GM12878 (cell line): Measurements from ENCODE around the gene ERICH4. TPM values are rescaled to one million over a fixed set of nuclear protein-coding genes. Genes with fewer than 3 reads are reported as not detected.

Experiments
- ATAC-seq: fragments of 200-7000 bp; cut with Tn5 transposase; 3 replicates; pipeline ENCODE4 v1.9.1; 2020; ENCODE audit warnings: mild to moderate bottlenecking, moderate library complexity
- BruUV-seq: library from RNA; stranded (reverse); fragments of 400-500 nt; replicated peaks from 2 replicates; lab custom pipeline; 2021; lab: Mats Ljungman, UMichigan
- CTCF ChIA-PET: fragments of 300-600 bp; sonication (Branson Sonifier 250); formaldehyde crosslinking; extraction: SDS; loops from one replicate; lab custom pipeline; 2021; ENCODE audit warnings: inconsistent platforms; lab: Yijun Ruan, JAX
- POLR2A ChIA-PET: fragments of 350-600 bp; formaldehyde crosslinking; extraction: SDS; loops from one replicate; lab custom pipeline; 2021; ENCODE audit warnings: inconsistent platforms; lab: Charles Lee
- RAD21 ChIA-PET: fragments of 300-600 bp; sonication (Branson Sonifier 250); formaldehyde crosslinking; loops from one replicate; lab custom pipeline; 2023; ENCODE audit warnings: antibody characterized with exemption; ENCODE audit not compliant: unreplicated experiment; lab: Charles Lee
- SMC1A ChIA-PET: fragments of 300-600 bp; sonication (Branson Sonifier 250); formaldehyde crosslinking; loops from one replicate; lab custom pipeline; 2023; ENCODE audit not compliant: unreplicated experiment, uncharacterized antibody; lab: Charles Lee
- DNase-seq: peaks from one replicate; pipeline ENCODE4 v3.0.0-alpha.2; 2011; ENCODE audit warnings: low read depth, low spot score
- FAIRE-seq: peaks from 3 replicates; lab custom pipeline; 2011; peaks lifted over from hg19 to GRCh38; lab: Jason Lieb, UNC
- H2AFZ ChIP-seq: 2 replicates; pipeline ENCODE4 v1.6.0; 2011; ENCODE audit warnings: low read depth, low read length, control low read depth; ENCODE audit not compliant: control insufficient read depth
- H3K27ac ChIP-seq: 2 replicates; pipeline ENCODE4 v1.5.1; 2011; ENCODE audit warnings: control low read depth; ENCODE audit not compliant: control insufficient read depth, insufficient read depth
- H3K27me3 ChIP-seq, 2 experiments: replicated peaks in 1 of 2; 2 replicates each; pipeline versions ENCODE4 v1.6.0 to v1.6.1; 2011; ENCODE audit warnings: low read length in 1 of 2; ENCODE audit not compliant: control insufficient read depth in 2 of 2, insufficient read depth in 2 of 2
- H3K36me3 ChIP-seq, 2 experiments: 2 replicates each; pipeline ENCODE4 v1.5.1; 2011; ENCODE audit warnings: low read length in 1 of 2; ENCODE audit not compliant: control insufficient read depth in 2 of 2, insufficient read depth in 2 of 2
- H3K4me1 ChIP-seq: 2 replicates; pipeline ENCODE4 v1.6.1; 2011; ENCODE audit warnings: mild to moderate bottlenecking, low read length, moderate library complexity, mixed read lengths; ENCODE audit not compliant: control insufficient read depth, insufficient read depth
- H3K4me2 ChIP-seq: 2 replicates; pipeline ENCODE4 v1.6.0; 2011; ENCODE audit warnings: control low read depth; ENCODE audit not compliant: control insufficient read depth, insufficient read depth
- H3K4me3 ChIP-seq: fragments of 200-600 bp; sonication (generic); 2 replicates; pipeline ENCODE4 v1.5.1; 2016
- H3K79me2 ChIP-seq: 2 replicates; pipeline ENCODE4 v1.6.0; 2011; ENCODE audit warnings: low read length; ENCODE audit not compliant: control insufficient read depth, insufficient read depth
- H3K9ac ChIP-seq: 2 replicates; pipeline ENCODE4 v1.8.0; 2011; ENCODE audit warnings: low read length, control low read depth, mixed read lengths; ENCODE audit not compliant: control insufficient read depth, insufficient read depth
- H3K9me3 ChIP-seq: replicated peaks from 3 replicates; pipeline ENCODE4 v1.5.1; 2011; ENCODE audit warnings: mild to moderate bottlenecking, low read length; ENCODE audit not compliant: control insufficient read depth, insufficient read depth
- H4K20me1 ChIP-seq: 2 replicates; pipeline ENCODE4 v1.6.0; 2011; ENCODE audit not compliant: control insufficient read depth, insufficient read depth
- FOXK2 ChIP-seq: fragments of 450-650 bp; IDR thresholded peaks from 2 replicates; pipeline ENCODE4 v1.6.1; 2017; ENCODE audit warnings: mild to moderate bottlenecking, moderate library complexity
- LARP7 ChIP-seq: fragments of 450-650 bp; IDR thresholded peaks from 2 replicates; pipeline ENCODE4 v1.6.1; 2017; ENCODE audit warnings: mild to moderate bottlenecking
- MTA2 ChIP-seq: fragments of 450-650 bp; IDR thresholded peaks from 2 replicates; pipeline ENCODE4 v1.6.1; 2016; ENCODE audit warnings: low read depth, mild to moderate bottlenecking, moderate library complexity
- MTA3 ChIP-seq: IDR thresholded peaks from 2 replicates; pipeline ENCODE4 v1.6.1; 2012; ENCODE audit warnings: low read length, inconsistent platforms, borderline replicate concordance
- NFIC ChIP-seq: IDR thresholded peaks from 2 replicates; pipeline ENCODE4 v1.6.1; 2012; ENCODE audit warnings: low read depth, mild to moderate bottlenecking, inconsistent platforms, low read length, moderate library complexity
- NR2F1 ChIP-seq: fragments of 450-650 bp; conservative IDR thresholded peaks from 2 replicates; pipeline ENCODE4 v1.6.1; 2017; ENCODE audit warnings: mild to moderate bottlenecking
- RBBP5 ChIP-seq: fragments of 200-600 bp; sonication (generic); conservative IDR thresholded peaks from 2 replicates; pipeline ENCODE4 v1.6.1; 2016
- REST ChIP-seq: IDR thresholded peaks from 2 replicates; pipeline ENCODE4 v1.6.1; 2012; ENCODE audit warnings: mild to moderate bottlenecking, low read depth, low read length
- WRNIP1 ChIP-seq: IDR thresholded peaks from 2 replicates; pipeline ENCODE4 v1.6.1; 2011; ENCODE audit warnings: low read depth, low read length, improper control_type of control experiment, borderline replicate concordance
- ZBED1 ChIP-seq: IDR thresholded peaks from 2 replicates; pipeline ENCODE4 v1.6.1; 2016; ENCODE audit warnings: borderline replicate concordance
- WGBS: methylation state at CpG from one replicate; pipeline ENCODE4 v1.1.6; 2016; ENCODE audit warnings: low lambda C conversion rate; ENCODE audit not compliant: insufficient replicate concordance, insufficient coverage; ENCODE audit errors: missing lambda C conversion rate; 5-methylcytosine and 5-hydroxymethylcytosine counted together
- in situ Hi-C: fragments of 300-500 bp; cut with MboI; formaldehyde crosslinking; loops from 9 replicates; pipeline ENCODE4 v1.14.3; 2018; ENCODE audit warnings: mixed read lengths
- intact Hi-C: fragments of 100-400 bp; cut with micrococcal nuclease; formaldehyde crosslinking; loops from one replicate; pipeline ENCODE4 v1.14.2; 2022; ENCODE audit not compliant: unreplicated experiment
- polyA plus RNA-seq, 11 experiments: library from polyadenylated mRNA; depleted of rRNA in 4 of 11; unstranded in 6 of 11; stranded (reverse) in 5 of 11; fragments of >200 nt; fragmentation: Nextera tagmentation in 4 of 11; fragmentation: Illumina TruSeq in 1 of 11; extraction: Ambion mirVana in 4 of 11; extraction: Trizol in 1 of 11; gene quantifications; 1 replicate in 1 of 11; 2 replicates in 10 of 11; pipeline versions ENCODE4 v1.2.1 to v1.2.3, GENCODE V29; 2011 to 2016; ENCODE audit warnings: inconsistent platforms in 2 of 11, missing spikeins in 2 of 11, low read depth in 1 of 11
- total RNA-seq, 4 experiments: library from RNA; depleted of rRNA in 3 of 4; stranded (reverse); fragments of >200 nt in 3 of 4; fragmentation: Illumina TruSeq in 1 of 4; extraction: Trizol in 1 of 4; gene quantifications; 2 replicates each; pipeline versions ENCODE4 v1.2.1 to v1.2.3, GENCODE V29; 2013 to 2021

Gene ERICH4
- total and polyA plus RNA-seq, 10 of the 15 experiments (the other 5 are each of a cell fraction or from before 2014, with no cell fraction given), result not detected

- Histone ChIP-seq H3K27me3 (no peaks in the 10 kb centered on the region), H4K20me1 (no peaks in the 10 kb centered on the region), H3K4me3 (no peak overlapping the region), H3K9me3 (no peaks in the 10 kb centered on the region), H3K4me2 (no peak overlapping the region), H3K36me3 (no peaks in the 10 kb centered on the region; a peak in 1 of 4 replicates), H3K27ac (no peak overlapping the region), H3K9ac (no peak overlapping the region), H2AFZ (no peak overlapping the region), H3K4me1 (no peaks in the 10 kb centered on the region), H3K79me2 (peaks cover 26% of the 10 kb centered on the region)
- in situ Hi-C loops (no loop called here), intact Hi-C loops (no loop called here)
- BruUV-seq, result no TSS peak
- ATAC-seq (no peak), DNase-seq (no peak)
- SMC1A ChIA-PET, result no interaction called here
- 54% methylated on average over 3 of the region's 3 CpGs for WGBS
- CTCF ChIA-PET, result interaction anchor here (1.0 kb wide), 1 partner anchor 47 kb away, joined by 3 read pairs; no protein-coding TSS in a partner anchor
- TF ChIP-seq ZBED1 (no peak), REST (no peak), LARP7 (no peak), FOXK2 (no peak), NR2F1 (no peak), RBBP5 (no peak), WRNIP1 (no peak), MTA2 (no peak), MTA3 (no peak), NFIC (no peak)
- TF ChIP-seq, all 136 proteins: peak for 0
- POLR2A ChIA-PET, result interaction anchor here (1.0 kb wide), 1 partner anchor 22 kb away, joined by 3 read pairs; no protein-coding TSS in a partner anchor
- no peak for FAIRE-seq
- RAD21 ChIA-PET, result no interaction called here
Measured at GRCh38 chr19:41402010-41402409, 40.9 kb upstream of the ERICH4 start.
